HG03342 (cell line): Measurements from ENCODE around the gene CPXM2.

Experiments
- ATAC-seq: cut with Tn5 transposase; IDR thresholded peaks from one replicate; pipeline ENCODE4 v1.9.1; 2021; ENCODE audit warnings: mild to moderate bottlenecking, moderate library complexity; ENCODE audit not compliant: unreplicated experiment

The CPXM2 gene

GRCh38 chr10:123906296-123906695, 14.7 kb upstream of the CPXM2 start:
- no peak for ATAC-seq

- ATAC-seq = no peak
These were observed 13.3 kb upstream of the CPXM2 start for GRCh38 chr10:123904834-123905409.

GRCh38 chr10:123903621-123904020, 12.0 kb upstream of the CPXM2 start:
- no peak for ATAC-seq

GRCh38 chr10:123901621-123902020, 10.0 kb upstream of the CPXM2 start:
- no peak for ATAC-seq

GRCh38 chr10:123897146-123897545, 5.5 kb upstream of the CPXM2 start:
- no peak for ATAC-seq

GRCh38 chr10:123896246-123896927, 4.8 kb upstream of the CPXM2 start:
- ATAC-seq = no peak

GRCh38 chr10:123893651-123894050, 2.0 kb upstream of the CPXM2 start:
- no peak for ATAC-seq

- ATAC-seq = no peak
These were observed 857 bp downstream of the CPXM2 start for GRCh38 chr10:123890756-123891143.

GRCh38 chr10:123890226-123890625, 1.4 kb downstream of the CPXM2 start:
- ATAC-seq = no peak

- ATAC-seq = no peak
These were observed 1.8 kb downstream of the CPXM2 start for GRCh38 chr10:123889821-123890220.

- no peak for ATAC-seq
These were observed 2.9 kb downstream of the CPXM2 start for GRCh38 chr10:123888751-123889150.

GRCh38 chr10:123888256-123888655, 3.4 kb downstream of the CPXM2 start:
- no peak for ATAC-seq

GRCh38 chr10:123886292-123886691, 5.3 kb downstream of the CPXM2 start:
- ATAC-seq = no peak

GRCh38 chr10:123885406-123886170, 6.0 kb downstream of the CPXM2 start:
- ATAC-seq = no peak

GRCh38 chr10:123884907-123885381, 6.7 kb downstream of the CPXM2 start:
- no peak for ATAC-seq

- ATAC-seq = no peak
These were observed 7.2 kb downstream of the CPXM2 start for GRCh38 chr10:123884351-123884906.

- no peak for ATAC-seq
These were observed 7.8 kb downstream of the CPXM2 start for GRCh38 chr10:123883673-123884320.

GRCh38 chr10:123882681-123883445, 8.7 kb downstream of the CPXM2 start:
- ATAC-seq = no peak

- no peak for ATAC-seq
These were observed 9.4 kb downstream of the CPXM2 start for GRCh38 chr10:123882177-123882576.

- ATAC-seq = no peak
These were observed 11.9 kb downstream of the CPXM2 start for GRCh38 chr10:123879606-123880257.
